Stimulated activated CD4-positive, alpha-beta T cell treated with anti-CD3 and anti-CD28 coated beads, Interleukin-1b, Interleukin-23, amount 100 ng/mL, for 48 hours (primary cell): Measurements from ENCODE around the gene CCNK.

Source experiments
- DNase-seq: peaks from one replicate; pipeline ENCODE4 v3.0.0-alpha.2; 2020

CCNK gene

GRCh38 chr14:99538733-99539132, 57.5 kb downstream of the CCNK start:
- no peak for DNase-seq

- no peak for DNase-seq
Measured at GRCh38 chr14:99539491-99539890, 58.3 kb downstream of the CCNK start.

- DNase-seq, result no peak
Measured at GRCh38 chr14:99540196-99541032, 59.2 kb downstream of the CCNK start.

GRCh38 chr14:99541211-99541610, 60.0 kb downstream of the CCNK start:
- DNase-seq, result no peak

GRCh38 chr14:99541677-99542470, 60.7 kb downstream of the CCNK start:
- peak; percentile 27 for DNase-seq

- no peak for DNase-seq
Measured at GRCh38 chr14:99542566-99542965, 61.4 kb downstream of the CCNK start.

GRCh38 chr14:99543370-99543769, 62.2 kb downstream of the CCNK start:
- DNase-seq, result no peak

- DNase-seq, result no peak
Measured at GRCh38 chr14:99543985-99544384, 62.8 kb downstream of the CCNK start.

- DNase-seq, result no peak
Measured at GRCh38 chr14:99544991-99545390, 63.8 kb downstream of the CCNK start.

- no peak for DNase-seq
Measured at GRCh38 chr14:99545586-99545985, 64.4 kb downstream of the CCNK start.

GRCh38 chr14:99546234-99546879, 65.1 kb downstream of the CCNK start:
- no peak for DNase-seq

GRCh38 chr14:99548255-99548654, 67.0 kb downstream of the CCNK start:
- no peak for DNase-seq

GRCh38 chr14:99548871-99549515, 67.8 kb downstream of the CCNK start:
- DNase-seq, result no peak

- DNase-seq, result no peak
Measured at GRCh38 chr14:99549684-99550083, 68.5 kb downstream of the CCNK start.

GRCh38 chr14:99550387-99550992, 69.3 kb downstream of the CCNK start:
- DNase-seq, result no peak

GRCh38 chr14:99551034-99551922, 70.1 kb downstream of the CCNK start:
- no peak for DNase-seq

GRCh38 chr14:99552021-99552553, 70.9 kb downstream of the CCNK start:
- DNase-seq, result no peak

GRCh38 chr14:99552572-99553216, 71.5 kb downstream of the CCNK start:
- no peak for DNase-seq

GRCh38 chr14:99554184-99554583, 73.0 kb downstream of the CCNK start:
- DNase-seq, result no peak

- DNase-seq, result no peak
Measured at GRCh38 chr14:99554757-99555531, 73.7 kb downstream of the CCNK start.
